Neural progenitor cell (in vitro differentiated cells): Measurements from ENCODE around the gene VPS72.

ENCODE experiments used
- EZH2 ChIP-seq: fragments of 200-600 bp; sonication (generic); IDR thresholded peaks from 2 replicates; pipeline ENCODE4 v1.6.1; 2017; ENCODE audit warnings: antibody characterized with exemption, mild to moderate bottlenecking, moderate library complexity
- TF ChIP-seq, protein P1 (sequence below): fragments of 200-600 bp; sonication (generic); IDR thresholded peaks from 2 replicates; pipeline ENCODE4 v1.5.1; 2017; ENCODE audit warnings: antibody characterized with exemption, mild to moderate bottlenecking

DNA sequence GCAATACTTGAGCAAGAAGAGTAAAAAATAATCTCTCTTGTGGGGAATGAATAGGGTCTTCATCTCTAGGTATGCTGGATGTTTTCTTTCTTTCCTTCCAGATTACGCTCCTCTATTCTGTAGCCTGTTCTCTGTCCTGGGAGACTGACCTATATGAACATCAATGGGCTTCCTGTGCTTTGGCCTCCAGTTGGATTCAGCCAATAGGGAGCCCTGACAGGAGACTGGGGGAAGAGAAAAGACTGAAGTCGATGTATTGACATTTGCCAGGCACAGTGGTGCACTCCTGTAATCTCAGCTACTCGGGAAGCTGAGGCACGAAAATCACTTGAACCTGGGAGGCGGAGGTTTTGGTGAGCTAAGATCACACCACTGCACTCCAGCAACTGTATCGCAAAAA is 61.2 kb downstream of the VPS72 start:
- TF ChIP-seq, protein P1, sequence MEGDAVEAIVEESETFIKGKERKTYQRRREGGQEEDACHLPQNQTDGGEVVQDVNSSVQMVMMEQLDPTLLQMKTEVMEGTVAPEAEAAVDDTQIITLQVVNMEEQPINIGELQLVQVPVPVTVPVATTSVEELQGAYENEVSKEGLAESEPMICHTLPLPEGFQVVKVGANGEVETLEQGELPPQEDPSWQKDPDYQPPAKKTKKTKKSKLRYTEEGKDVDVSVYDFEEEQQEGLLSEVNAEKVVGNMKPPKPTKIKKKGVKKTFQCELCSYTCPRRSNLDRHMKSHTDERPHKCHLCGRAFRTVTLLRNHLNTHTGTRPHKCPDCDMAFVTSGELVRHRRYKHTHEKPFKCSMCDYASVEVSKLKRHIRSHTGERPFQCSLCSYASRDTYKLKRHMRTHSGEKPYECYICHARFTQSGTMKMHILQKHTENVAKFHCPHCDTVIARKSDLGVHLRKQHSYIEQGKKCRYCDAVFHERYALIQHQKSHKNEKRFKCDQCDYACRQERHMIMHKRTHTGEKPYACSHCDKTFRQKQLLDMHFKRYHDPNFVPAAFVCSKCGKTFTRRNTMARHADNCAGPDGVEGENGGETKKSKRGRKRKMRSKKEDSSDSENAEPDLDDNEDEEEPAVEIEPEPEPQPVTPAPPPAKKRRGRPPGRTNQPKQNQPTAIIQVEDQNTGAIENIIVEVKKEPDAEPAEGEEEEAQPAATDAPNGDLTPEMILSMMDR: no peak
- TF ChIP-seq EZH2: no peak
